ENCODE data around the gene POLR3K.

DNA sequence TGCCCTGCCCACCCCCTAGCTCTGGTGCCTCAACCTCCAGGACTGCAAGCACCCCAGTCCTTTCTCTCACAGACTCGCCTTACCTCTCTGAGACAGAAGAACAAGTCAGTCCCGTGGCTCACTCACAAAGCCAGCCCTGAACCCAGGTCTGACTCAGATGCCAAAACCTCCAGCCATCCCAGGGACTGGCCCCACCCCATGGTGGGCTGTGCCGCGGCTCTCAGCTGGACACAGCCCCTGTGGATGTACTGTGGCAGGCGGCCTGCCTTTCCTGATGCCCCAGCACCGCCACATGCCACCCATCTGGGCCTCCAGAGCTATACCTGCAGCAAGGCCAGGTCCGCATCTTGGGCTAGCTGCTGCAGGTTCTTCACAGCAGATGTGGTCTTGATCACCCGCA, 44.4 kb upstream of the POLR3K start:
- TF ChIP-seq, protein P1, sequence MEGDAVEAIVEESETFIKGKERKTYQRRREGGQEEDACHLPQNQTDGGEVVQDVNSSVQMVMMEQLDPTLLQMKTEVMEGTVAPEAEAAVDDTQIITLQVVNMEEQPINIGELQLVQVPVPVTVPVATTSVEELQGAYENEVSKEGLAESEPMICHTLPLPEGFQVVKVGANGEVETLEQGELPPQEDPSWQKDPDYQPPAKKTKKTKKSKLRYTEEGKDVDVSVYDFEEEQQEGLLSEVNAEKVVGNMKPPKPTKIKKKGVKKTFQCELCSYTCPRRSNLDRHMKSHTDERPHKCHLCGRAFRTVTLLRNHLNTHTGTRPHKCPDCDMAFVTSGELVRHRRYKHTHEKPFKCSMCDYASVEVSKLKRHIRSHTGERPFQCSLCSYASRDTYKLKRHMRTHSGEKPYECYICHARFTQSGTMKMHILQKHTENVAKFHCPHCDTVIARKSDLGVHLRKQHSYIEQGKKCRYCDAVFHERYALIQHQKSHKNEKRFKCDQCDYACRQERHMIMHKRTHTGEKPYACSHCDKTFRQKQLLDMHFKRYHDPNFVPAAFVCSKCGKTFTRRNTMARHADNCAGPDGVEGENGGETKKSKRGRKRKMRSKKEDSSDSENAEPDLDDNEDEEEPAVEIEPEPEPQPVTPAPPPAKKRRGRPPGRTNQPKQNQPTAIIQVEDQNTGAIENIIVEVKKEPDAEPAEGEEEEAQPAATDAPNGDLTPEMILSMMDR (conservative IDR thresholded peaks at IDR 0.05; ENCODE audit: low read length), result no peak
- TF ChIP-seq EZH2phosphoT487 (IDR thresholded peaks at IDR 0.05; ENCODE audit: borderline replicate concordance, low read depth, low read length), result no peak
